Gastrocnemius medialis (tissue), 4 donors: ENCODE measurements around the gene RIMS4.

Experiments used
- POLR2A ChIP-seq, 2 donors: fragments of 450-650 bp; IDR thresholded peaks; one replicate each; pipeline ENCODE4 v1.6.1; 2017; ENCODE audit warnings: antibody characterized with exemption in 2 of 2, mild to moderate bottlenecking in 2 of 2, moderate library complexity in 2 of 2
- TF ChIP-seq, protein P1 (sequence below), 5 experiments: fragments of 450-650 bp in 3 of 5; fragments of 200-600 bp in 2 of 5; sonication (generic) in 2 of 5; IDR thresholded peaks in 4 of 5; conservative IDR thresholded peaks in 1 of 5; 1 replicate in 4 of 5; 2 replicates in 1 of 5; pipeline ENCODE4 v1.5.1; 2016 to 2019; ENCODE audit warnings: antibody characterized with exemption in 5 of 5, mild to moderate bottlenecking in 3 of 5, moderate library complexity in 3 of 5

DNA sequence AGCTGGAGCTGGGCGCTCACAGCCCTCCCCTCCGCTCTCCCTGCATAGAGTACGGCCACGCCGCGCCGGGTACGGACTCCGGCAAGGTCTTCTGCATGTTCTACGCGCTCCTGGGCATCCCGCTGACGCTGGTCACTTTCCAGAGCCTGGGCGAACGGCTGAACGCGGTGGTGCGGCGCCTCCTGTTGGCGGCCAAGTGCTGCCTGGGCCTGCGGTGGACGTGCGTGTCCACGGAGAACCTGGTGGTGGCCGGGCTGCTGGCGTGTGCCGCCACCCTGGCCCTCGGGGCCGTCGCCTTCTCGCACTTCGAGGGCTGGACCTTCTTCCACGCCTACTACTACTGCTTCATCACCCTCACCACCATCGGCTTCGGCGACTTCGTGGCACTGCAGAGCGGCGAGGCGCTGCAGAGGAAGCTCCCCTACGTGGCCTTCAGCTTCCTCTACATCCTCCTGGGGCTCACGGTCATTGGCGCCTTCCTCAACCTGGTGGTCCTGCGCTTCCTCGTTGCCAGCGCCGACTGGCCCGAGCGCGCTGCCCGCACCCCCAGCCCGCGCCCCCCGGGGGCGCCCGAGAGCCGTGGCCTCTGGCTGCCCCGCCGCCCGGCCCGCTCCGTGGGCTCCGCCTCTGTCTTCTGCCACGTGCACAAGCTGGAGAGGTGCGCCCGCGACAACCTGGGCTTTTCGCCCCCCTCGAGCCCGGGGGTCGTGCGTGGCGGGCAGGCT is 60.1 kb downstream of the RIMS4 start:
- TF ChIP-seq, protein P1, sequence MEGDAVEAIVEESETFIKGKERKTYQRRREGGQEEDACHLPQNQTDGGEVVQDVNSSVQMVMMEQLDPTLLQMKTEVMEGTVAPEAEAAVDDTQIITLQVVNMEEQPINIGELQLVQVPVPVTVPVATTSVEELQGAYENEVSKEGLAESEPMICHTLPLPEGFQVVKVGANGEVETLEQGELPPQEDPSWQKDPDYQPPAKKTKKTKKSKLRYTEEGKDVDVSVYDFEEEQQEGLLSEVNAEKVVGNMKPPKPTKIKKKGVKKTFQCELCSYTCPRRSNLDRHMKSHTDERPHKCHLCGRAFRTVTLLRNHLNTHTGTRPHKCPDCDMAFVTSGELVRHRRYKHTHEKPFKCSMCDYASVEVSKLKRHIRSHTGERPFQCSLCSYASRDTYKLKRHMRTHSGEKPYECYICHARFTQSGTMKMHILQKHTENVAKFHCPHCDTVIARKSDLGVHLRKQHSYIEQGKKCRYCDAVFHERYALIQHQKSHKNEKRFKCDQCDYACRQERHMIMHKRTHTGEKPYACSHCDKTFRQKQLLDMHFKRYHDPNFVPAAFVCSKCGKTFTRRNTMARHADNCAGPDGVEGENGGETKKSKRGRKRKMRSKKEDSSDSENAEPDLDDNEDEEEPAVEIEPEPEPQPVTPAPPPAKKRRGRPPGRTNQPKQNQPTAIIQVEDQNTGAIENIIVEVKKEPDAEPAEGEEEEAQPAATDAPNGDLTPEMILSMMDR (IDR thresholded peaks at IDR 0.05 in 4 of 5, conservative IDR thresholded peaks at IDR 0.05 in 1 of 5) = peak in 3 of 5 experiments; percentile 28 to 51 (median 49)
- TF ChIP-seq POLR2A (IDR thresholded peaks at IDR 0.05) = no peak
